GM12874 (cell line): Measurements from ENCODE around the gene HNRNPM.

Experiments
- CTCF ChIP-seq: IDR thresholded peaks from 2 replicates; pipeline ENCODE4 v1.5.1; 2011; ENCODE audit warnings: low read depth, mild to moderate bottlenecking, control low read depth, low read length, moderate library complexity; ENCODE audit not compliant: insufficient read depth

The HNRNPM gene

GRCh38 chr19:8430650-8431049 lies 14.1 kb upstream of the HNRNPM start:
- no peak for TF ChIP-seq CTCF

- TF ChIP-seq CTCF: no peak
Observed at GRCh38 chr19:8438236-8438635, 6.5 kb upstream of the HNRNPM start.

DNA sequence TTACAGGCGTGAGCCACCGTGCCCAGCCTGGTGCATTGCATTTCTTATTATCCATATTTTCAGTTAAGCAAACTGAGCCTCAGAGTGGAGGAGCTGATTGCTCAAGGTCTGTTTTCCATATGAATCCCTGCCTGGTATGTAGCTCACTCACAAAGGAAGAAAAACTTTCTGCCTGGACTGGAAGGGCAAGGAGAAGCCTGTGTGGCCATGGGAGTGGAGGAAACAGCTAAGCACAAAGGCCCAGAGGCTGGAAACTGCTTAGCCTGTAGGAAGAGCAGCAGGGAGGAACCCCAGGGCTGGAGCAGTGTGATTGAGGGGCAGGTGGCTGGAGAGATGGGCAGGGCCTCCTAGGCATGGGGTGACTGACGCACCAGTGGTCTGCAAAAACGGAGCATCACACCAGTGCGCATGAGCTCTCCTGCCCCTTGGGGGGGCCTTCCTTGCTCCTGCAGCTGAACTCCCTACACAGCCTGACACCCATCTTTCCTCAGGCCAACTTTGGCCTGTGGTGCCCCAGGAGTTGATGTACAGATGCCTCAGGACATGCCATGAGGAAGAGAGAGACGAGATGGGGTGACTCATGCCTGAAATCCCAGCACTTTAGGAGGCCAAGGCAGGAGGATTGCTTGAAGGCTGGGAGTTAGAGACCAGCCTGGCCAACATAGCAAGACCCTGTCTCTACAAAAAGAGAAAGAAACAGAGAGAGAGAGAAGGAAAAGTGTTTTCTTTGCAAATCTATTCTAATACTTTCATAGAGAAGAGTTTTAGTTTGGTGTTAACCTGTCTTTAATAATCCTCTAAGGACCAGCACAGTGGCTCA lies 2.8 kb upstream of the HNRNPM start:
- TF ChIP-seq CTCF: no peak

DNA sequence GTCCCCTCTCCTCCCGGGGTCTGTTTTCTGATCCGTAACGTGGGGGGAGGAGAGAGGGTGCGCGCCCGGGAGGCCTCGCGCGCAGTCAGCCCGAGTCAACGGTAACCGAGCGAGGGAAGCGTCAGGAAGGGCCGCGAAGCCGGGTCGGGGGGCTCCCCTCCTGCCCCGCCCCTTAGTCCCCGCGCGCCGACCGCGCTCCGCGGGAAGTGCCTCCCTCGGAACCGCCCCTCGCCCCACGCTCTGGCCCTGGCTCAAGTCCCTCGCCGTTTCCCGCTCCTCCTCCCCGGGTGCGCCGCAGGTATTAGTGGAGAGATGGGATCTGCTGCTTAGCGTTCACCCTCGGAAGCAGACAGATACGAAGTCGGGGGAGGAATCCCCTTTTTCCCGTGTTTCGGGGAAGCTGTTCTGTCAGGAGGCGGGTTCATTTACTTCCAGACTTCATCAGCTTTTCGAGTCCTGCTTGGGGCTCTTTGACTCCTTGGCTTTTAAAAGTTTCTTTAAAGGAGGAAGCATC lies 770 bp downstream of the HNRNPM start:
- TF ChIP-seq CTCF: no peak

GRCh38 chr19:8446061-8446709 lies 1.4 kb downstream of the HNRNPM start:
- no peak for TF ChIP-seq CTCF

DNA sequence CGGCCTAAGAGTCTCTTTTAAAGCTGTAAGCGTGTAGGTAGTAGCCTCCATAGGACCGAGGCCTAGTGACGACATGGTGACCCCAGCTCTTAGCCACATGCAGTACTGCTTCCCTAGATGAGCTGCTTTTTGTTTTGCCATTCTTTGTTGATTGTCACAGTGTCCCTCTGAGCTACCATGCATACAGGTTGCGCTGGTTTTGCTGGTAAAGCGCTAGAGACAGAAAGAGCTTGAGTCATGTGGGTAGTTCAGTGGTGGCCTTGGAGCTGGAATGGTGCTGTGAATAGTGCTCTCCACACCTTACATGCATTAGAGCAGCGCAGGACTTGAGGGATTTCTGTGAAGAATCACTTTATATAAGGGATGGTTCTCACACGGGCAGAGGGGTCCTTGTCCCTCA lies 5.1 kb downstream of the HNRNPM start:
- no peak for TF ChIP-seq CTCF

- TF ChIP-seq CTCF: no peak
Observed at GRCh38 chr19:8451377-8451776, 6.6 kb downstream of the HNRNPM start.
